Measurements from ENCODE around the gene PIK3AP1.

PIK3AP1 gene

GRCh38 chr10:96690755-96691730 is 29.3 kb downstream of the PIK3AP1 start:
- no peak overlapping the region for H3K4me3 ChIP-seq (ENCODE audit: low read depth, low read length)
- no peak for TF ChIP-seq CTCF (IDR thresholded peaks at IDR 0.05; ENCODE audit: low read depth, low read length)

- no peak for TF ChIP-seq CTCF (IDR thresholded peaks at IDR 0.05; ENCODE audit: low read depth, low read length)
- H3K4me3 ChIP-seq (ENCODE audit: low read depth, low read length) = no peak overlapping the region
These were observed 31.5 kb downstream of the PIK3AP1 start for GRCh38 chr10:96688789-96689188.

GRCh38 chr10:96687317-96688012 is 32.8 kb downstream of the PIK3AP1 start:
- H3K4me3 ChIP-seq (ENCODE audit: low read depth, low read length) = no peak overlapping the region
- TF ChIP-seq CTCF (IDR thresholded peaks at IDR 0.05; ENCODE audit: low read depth, low read length) = no peak

- TF ChIP-seq CTCF (IDR thresholded peaks at IDR 0.05; ENCODE audit: low read depth, low read length) = no peak
These were observed 33.8 kb downstream of the PIK3AP1 start for GRCh38 chr10:96686514-96686913.

GRCh38 chr10:96685306-96685705 is 35.0 kb downstream of the PIK3AP1 start:
- H3K4me3 ChIP-seq (ENCODE audit: low read depth, low read length) = no peak overlapping the region
- no peak for TF ChIP-seq CTCF (IDR thresholded peaks at IDR 0.05; ENCODE audit: low read depth, low read length)

More at GRCh38 chr10:96686514-96686913, 33.8 kb downstream of the PIK3AP1 start:
- H3K4me3 ChIP-seq (ENCODE audit: low read depth, low read length) = no peak overlapping the region

GRCh38 chr10:96684826-96685225 is 35.5 kb downstream of the PIK3AP1 start:
- TF ChIP-seq CTCF (IDR thresholded peaks at IDR 0.05; ENCODE audit: low read depth, low read length) = no peak
- no peak overlapping the region for H3K4me3 ChIP-seq (ENCODE audit: low read depth, low read length)

GRCh38 chr10:96683710-96684109 is 36.6 kb downstream of the PIK3AP1 start:
- no peak overlapping the region for H3K4me3 ChIP-seq (ENCODE audit: low read depth, low read length)
- no peak for TF ChIP-seq CTCF (IDR thresholded peaks at IDR 0.05; ENCODE audit: low read depth, low read length)

Data from WI38 (cell line).